ENCODE data around the gene ASTN2.

DNA sequence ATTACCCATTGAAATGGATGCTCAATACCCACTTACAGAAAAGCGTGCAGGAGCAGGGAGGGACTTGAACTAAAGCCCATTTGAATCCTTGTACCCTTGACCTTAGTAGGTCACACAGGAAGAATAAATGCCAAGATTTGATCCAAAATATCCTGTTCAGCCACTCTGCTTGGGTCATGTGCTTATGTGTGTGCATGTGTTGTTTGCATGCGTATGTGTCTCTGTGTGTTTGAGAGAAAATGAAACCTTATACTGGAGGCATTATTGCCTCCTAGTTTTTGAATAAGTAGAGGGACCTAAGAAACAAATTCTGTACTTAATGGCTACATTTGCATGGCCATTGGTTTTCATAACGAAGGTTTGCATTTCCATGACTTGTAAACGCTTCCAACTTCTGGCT, 791.1 kb downstream of the ASTN2 start:
- TF ChIP-seq, protein P1, sequence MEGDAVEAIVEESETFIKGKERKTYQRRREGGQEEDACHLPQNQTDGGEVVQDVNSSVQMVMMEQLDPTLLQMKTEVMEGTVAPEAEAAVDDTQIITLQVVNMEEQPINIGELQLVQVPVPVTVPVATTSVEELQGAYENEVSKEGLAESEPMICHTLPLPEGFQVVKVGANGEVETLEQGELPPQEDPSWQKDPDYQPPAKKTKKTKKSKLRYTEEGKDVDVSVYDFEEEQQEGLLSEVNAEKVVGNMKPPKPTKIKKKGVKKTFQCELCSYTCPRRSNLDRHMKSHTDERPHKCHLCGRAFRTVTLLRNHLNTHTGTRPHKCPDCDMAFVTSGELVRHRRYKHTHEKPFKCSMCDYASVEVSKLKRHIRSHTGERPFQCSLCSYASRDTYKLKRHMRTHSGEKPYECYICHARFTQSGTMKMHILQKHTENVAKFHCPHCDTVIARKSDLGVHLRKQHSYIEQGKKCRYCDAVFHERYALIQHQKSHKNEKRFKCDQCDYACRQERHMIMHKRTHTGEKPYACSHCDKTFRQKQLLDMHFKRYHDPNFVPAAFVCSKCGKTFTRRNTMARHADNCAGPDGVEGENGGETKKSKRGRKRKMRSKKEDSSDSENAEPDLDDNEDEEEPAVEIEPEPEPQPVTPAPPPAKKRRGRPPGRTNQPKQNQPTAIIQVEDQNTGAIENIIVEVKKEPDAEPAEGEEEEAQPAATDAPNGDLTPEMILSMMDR (conservative IDR thresholded peaks at IDR 0.05; ENCODE audit: low read length): no peak
- TF ChIP-seq EZH2phosphoT487 (IDR thresholded peaks at IDR 0.05; ENCODE audit: borderline replicate concordance, low read depth, low read length): no peak
